ENCODE measurements around the gene GSTM5. TPM values are rescaled to one million over a fixed set of nuclear protein-coding genes. Genes with fewer than 3 reads are reported as not detected.

The GSTM5 gene
- total and polyA plus RNA-seq, 2 of the 8 experiments (the other 6 are each of a cell fraction or from before 2014, with no cell fraction given), result 0.24 to 0.89 TPM

DNA sequence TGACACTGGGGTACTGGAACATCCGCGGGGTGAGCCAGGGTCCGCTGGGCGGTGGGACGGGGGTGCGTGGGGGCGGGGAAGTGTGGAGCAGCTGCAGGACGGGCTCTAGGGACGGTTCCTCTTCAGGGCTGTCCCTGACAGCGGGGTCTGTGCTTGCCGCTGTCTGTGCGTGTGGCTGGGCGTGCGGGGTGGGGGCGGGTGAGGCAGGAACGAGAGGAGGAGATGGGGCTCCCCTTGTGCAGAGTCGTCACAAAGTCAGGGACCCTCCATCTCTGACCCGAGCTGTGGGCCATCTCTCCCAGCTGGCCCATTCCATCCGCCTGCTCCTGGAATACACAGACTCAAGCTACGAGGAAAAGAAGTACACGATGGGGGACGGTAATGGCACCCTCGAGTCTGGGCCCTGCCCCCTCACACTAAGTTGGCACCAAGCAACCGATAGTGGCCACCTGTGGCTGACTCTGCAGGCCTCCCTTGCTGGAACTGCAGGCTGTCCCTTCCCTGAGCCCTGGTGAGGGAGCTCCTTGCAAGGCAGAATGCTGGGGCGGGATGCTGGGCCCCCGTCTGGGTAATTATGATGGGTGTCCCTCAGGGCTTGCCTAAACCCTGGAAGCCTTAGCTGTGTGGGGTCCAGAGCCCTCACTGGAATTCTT lies 43.8 kb upstream of the GSTM5 start (continued):
- TF ChIP-seq HDAC6 (IDR thresholded peaks at IDR 0.05; ENCODE audit: low read depth, low read length), result no peak
- TF ChIP-seq JUND (IDR thresholded peaks at IDR 0.05; ENCODE audit: low read length), result no peak
- TF ChIP-seq PHF8 (conservative IDR thresholded peaks at IDR 0.05; ENCODE audit: low read depth, low read length), result no peak
- no peak for TF ChIP-seq TCF12 (IDR thresholded peaks at IDR 0.05; ENCODE audit: low read depth, low read length)
- no peak for TF ChIP-seq EGR1 (IDR thresholded peaks at IDR 0.05; ENCODE audit: borderline replicate concordance, low read depth, low read length)
- TF ChIP-seq, protein P1, sequence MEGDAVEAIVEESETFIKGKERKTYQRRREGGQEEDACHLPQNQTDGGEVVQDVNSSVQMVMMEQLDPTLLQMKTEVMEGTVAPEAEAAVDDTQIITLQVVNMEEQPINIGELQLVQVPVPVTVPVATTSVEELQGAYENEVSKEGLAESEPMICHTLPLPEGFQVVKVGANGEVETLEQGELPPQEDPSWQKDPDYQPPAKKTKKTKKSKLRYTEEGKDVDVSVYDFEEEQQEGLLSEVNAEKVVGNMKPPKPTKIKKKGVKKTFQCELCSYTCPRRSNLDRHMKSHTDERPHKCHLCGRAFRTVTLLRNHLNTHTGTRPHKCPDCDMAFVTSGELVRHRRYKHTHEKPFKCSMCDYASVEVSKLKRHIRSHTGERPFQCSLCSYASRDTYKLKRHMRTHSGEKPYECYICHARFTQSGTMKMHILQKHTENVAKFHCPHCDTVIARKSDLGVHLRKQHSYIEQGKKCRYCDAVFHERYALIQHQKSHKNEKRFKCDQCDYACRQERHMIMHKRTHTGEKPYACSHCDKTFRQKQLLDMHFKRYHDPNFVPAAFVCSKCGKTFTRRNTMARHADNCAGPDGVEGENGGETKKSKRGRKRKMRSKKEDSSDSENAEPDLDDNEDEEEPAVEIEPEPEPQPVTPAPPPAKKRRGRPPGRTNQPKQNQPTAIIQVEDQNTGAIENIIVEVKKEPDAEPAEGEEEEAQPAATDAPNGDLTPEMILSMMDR (IDR thresholded peaks at IDR 0.05; ENCODE audit: control extremely low read depth in 1 of 3, insufficient read depth in 1 of 3, low read depth in 1 of 3, low read length in 3 of 3), result no peak
- TF ChIP-seq, protein P2, sequence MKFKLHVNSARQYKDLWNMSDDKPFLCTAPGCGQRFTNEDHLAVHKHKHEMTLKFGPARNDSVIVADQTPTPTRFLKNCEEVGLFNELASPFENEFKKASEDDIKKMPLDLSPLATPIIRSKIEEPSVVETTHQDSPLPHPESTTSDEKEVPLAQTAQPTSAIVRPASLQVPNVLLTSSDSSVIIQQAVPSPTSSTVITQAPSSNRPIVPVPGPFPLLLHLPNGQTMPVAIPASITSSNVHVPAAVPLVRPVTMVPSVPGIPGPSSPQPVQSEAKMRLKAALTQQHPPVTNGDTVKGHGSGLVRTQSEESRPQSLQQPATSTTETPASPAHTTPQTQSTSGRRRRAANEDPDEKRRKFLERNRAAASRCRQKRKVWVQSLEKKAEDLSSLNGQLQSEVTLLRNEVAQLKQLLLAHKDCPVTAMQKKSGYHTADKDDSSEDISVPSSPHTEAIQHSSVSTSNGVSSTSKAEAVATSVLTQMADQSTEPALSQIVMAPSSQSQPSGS (IDR thresholded peaks at IDR 0.05; ENCODE audit: low read length), result no peak

All from H1 (cell line).